ENCODE results near the gene NUDCD2. TPM values are rescaled to one million over a fixed set of nuclear protein-coding genes. Genes with fewer than 3 reads are reported as not detected.

The NUDCD2 gene
- total and polyA plus RNA-seq, 9 of the 15 experiments (the other 6 are each of a cell fraction or from before 2014, with no cell fraction given), result 14.6 to 76.9 (median 32.5) TPM

- TF ChIP-seq PBX2 (CRISPR knock-in tag; IDR thresholded peaks at IDR 0.05; ENCODE audit: low read depth), result no peak
- TF ChIP-seq PBX2 (tag; conservative IDR thresholded peaks at IDR 0.05; ENCODE audit: low read depth), result peak; percentile 90
- TF ChIP-seq BRCA1 (IDR thresholded peaks at IDR 0.05), result no peak
- no peak for TF ChIP-seq BRCA1 (CRISPR knock-in tag; IDR thresholded peaks at IDR 0.05)
- 0 out of 2 replicates have a peak, but pooled peaks have one; percentile 47 for TF ChIP-seq MEF2A (IDR thresholded peaks at IDR 0.05; ENCODE audit: control insufficient read depth, low read depth, low read length)
- 0 out of 2 replicates have a peak, but pooled peaks have one; percentile 25 for TF ChIP-seq CBFA2T3 (IDR thresholded peaks at IDR 0.05)
- no peak for TF ChIP-seq HNRNPK (IDR thresholded peaks at IDR 0.05; ENCODE audit: low read depth, low read length, poor library complexity, severe bottlenecking)
- TF ChIP-seq MEIS2 (IDR thresholded peaks at IDR 0.05; ENCODE audit: partially characterized antibody), result peak; percentile 80
- no peak for TF ChIP-seq BRF2 (IDR thresholded peaks at IDR 0.05; ENCODE audit: borderline replicate concordance, insufficient read depth, insufficient read length)
- TF ChIP-seq ZNF395 (CRISPR knock-in tag; IDR thresholded peaks at IDR 0.05), result no peak
- TF ChIP-seq SMAD4 (CRISPR knock-in tag; conservative IDR thresholded peaks at IDR 0.05), result 0 out of 2 replicates have a peak, but pooled peaks have one; percentile 32
Measured at GRCh38 chr5:163439092-163439425, 20.8 kb downstream of the NUDCD2 start (continued).

Data from K562 (cell line).